Epidermal melanocyte (primary cell): ENCODE data around the gene SMAD7.
A peak's percentile ranks its signal among the peaks of the same experiment; 100 is the strongest.

ENCODE experiments used
- DNase-seq: peaks from one replicate; pipeline ENCODE4 v3.0.0; 2011; ENCODE audit warnings: low spot score; ENCODE audit not compliant: insufficient read length

SMAD7 gene

DNA sequence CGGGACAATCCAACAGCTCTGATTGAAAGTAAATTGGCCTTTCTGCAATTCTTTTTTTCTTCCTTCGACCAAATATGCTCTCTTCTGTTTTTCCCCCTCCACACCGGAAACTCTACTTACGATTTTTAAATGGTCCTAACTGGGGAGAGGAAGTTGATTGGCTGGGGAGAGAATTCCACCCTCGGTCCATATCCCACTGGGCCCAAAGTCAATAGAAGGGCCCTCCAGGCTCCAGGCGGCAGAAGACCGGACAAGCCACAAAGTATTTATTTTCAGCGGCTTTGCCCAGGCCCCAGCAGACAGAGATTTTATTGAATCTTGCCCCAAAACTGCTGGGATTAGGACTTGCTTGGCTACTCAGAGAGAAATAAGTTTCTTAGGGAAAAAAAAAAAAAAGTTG lies 37.1 kb upstream of the SMAD7 start:
- no peak for DNase-seq

- DNase-seq, result no peak
These were observed 36.3 kb upstream of the SMAD7 start for GRCh38 chr18:48986851-48987761.

- DNase-seq, result no peak
These were observed 34.4 kb upstream of the SMAD7 start for GRCh38 chr18:48985161-48985560.

GRCh38 chr18:48983793-48984437 lies 33.1 kb upstream of the SMAD7 start:
- no peak for DNase-seq

GRCh38 chr18:48982266-48982665 lies 31.5 kb upstream of the SMAD7 start:
- DNase-seq, result no peak

GRCh38 chr18:48979944-48980890 lies 29.5 kb upstream of the SMAD7 start:
- DNase-seq, result no peak

GRCh38 chr18:48977914-48978313 lies 27.1 kb upstream of the SMAD7 start:
- no peak for DNase-seq

- peak; percentile 40 for DNase-seq
These were observed 25.3 kb upstream of the SMAD7 start for GRCh38 chr18:48975817-48976649.

DNA sequence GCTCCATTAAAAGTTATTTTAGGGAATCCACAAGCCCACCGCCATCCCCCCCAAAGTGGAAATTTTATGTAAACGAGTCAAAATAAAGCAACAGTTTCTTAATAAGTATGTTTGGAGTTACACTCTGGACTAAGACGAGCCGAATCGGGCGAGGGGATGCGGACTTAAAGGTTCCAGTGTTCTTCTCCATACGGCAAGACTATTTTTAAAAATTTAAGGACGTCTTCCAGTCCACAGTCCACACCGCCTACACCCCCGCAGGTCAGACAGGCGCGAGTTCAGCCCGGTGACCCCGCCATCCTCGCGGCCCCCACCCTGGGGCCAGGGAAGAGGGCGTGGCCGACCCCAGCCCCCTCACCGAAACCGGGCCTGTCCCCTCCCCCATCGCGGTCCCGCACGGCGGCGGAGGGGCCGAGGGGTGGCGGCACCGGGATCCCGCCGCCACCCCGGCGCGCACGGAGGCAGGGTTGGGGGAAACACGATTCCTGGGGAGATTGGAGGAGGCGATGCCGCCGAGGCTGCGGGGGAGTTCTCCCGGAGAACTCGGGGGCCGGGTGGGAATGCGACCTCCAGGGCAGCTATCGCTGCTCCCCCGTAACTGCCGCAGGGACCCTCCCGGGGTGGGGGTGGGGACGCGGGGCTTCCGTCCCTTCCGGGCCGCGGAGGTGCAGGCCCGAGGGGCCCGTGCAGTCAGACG lies 24.5 kb upstream of the SMAD7 start:
- no peak for DNase-seq

DNA sequence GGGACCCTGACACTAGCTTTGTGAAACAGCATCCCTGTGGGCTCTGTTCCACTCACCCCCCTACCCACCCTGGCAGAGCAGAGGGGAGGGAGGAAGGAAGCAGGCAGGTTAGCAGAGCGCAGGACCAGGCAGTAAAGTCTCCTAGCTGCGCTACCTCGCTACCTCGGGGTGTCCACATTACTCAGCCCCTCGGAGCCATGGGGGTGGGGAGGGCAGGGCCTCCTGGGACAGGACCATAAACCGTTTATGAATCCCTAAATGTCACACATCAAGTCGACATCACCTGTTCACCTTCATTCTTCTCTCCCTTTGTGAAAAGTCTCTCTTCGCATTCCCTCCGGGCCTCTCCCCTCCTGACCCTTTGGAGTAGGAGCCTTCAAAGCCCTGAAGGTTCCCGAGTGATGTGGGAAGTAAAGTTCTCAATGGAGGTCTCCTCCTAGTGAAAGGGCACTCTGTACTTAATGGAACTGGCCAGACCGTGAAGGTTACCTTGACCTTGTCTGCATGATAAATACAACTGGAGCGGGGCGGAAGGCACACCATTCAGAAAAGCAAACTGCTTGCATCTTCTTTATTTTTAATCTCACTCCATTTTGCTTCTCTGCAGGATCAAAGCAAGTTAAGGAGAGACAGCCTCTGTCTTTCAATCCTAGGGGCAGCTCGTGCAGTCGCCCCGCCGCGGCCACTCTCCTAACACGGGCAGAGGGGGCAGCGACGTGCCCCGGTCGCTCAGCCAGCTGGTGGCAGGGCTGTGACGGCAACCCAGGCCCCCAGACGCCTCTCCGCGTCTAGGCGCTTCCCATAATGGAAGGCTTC lies 23.7 kb upstream of the SMAD7 start:
- DNase-seq, result no peak

- DNase-seq, result no peak
These were observed 23.0 kb upstream of the SMAD7 start for GRCh38 chr18:48973731-48974130.

GRCh38 chr18:48968412-48969215 lies 17.8 kb upstream of the SMAD7 start:
- DNase-seq, result no peak

GRCh38 chr18:48967545-48967944 lies 16.8 kb upstream of the SMAD7 start:
- no peak for DNase-seq

DNA sequence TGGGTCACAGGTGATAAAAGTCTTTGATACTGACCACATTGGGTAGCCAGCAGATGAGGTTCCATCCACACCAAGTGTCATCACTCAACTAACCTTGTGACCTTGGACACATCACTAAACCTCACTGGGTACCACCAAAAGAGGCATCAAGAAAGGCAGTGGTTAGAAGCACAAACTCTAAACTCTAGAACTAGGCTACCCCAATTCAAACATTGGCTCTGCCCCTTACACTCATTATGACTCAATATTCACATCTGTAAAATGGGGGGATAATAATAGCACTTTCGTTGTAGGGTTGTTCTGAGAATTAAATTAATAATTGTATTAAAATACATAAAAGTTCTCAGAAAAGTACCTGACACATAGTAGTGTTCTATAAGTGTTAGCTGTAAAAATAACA lies 15.8 kb upstream of the SMAD7 start:
- DNase-seq, result no peak

DNA sequence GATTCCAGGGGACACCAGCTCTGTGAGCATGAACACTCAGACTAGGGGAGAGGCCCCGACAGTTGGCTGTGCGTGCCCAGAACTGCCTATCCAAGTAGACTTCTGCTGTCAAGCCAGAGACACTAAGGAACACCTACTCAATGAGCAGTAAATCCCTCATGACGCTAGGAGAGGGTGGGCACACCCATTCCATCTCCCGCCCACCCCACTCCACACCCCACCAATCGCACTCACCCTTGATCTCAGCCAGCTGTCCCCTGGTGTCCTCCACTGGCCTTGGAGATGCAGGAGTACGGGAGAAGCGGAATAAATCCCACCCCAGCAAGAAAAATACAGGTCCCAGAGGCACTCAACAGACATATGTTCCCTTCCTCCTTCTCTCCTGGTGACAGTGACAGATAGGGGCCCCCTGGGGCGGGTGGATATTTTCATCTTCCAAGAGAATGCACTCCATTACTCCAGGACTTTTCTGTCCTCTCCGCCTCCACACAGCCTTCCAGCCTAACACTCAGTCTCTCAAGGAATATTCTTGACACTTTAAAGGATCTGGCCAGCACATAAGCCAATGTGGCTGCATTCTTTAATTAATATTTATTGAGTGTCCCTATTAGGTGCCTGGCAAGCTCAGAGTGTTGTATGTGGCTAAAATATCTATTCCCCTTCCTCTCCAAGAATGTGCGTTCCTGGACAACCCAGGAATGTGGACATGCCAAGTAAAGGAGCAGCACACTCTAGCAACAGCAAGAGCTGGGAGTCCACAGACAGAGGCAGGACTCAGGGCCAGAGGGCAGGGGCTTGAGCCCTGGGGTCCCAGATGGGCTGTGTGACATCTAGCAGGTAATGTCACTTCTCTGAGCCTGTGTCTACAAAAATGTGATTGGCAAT lies 13.1 kb upstream of the SMAD7 start:
- no peak for DNase-seq

GRCh38 chr18:48962994-48963561 lies 12.3 kb upstream of the SMAD7 start:
- DNase-seq, result no peak
